GM12878 (cell line): Measurements from ENCODE around the gene RGS2. TPM values are rescaled to one million over a fixed set of nuclear protein-coding genes. Genes with fewer than 3 reads are reported as not detected.

Source experiments
- ATAC-seq: fragments of 200-7000 bp; cut with Tn5 transposase; 3 replicates; pipeline ENCODE4 v1.9.1; 2020; ENCODE audit warnings: mild to moderate bottlenecking, moderate library complexity
- BruUV-seq: library from RNA; stranded (reverse); fragments of 400-500 nt; replicated peaks from 2 replicates; lab custom pipeline; 2021; lab: Mats Ljungman, UMichigan
- CTCF ChIA-PET: fragments of 300-600 bp; sonication (Branson Sonifier 250); formaldehyde crosslinking; extraction: SDS; loops from one replicate; lab custom pipeline; 2021; ENCODE audit warnings: inconsistent platforms; lab: Yijun Ruan, JAX
- POLR2A ChIA-PET: fragments of 350-600 bp; formaldehyde crosslinking; extraction: SDS; loops from one replicate; lab custom pipeline; 2021; ENCODE audit warnings: inconsistent platforms; lab: Charles Lee
- RAD21 ChIA-PET: fragments of 300-600 bp; sonication (Branson Sonifier 250); formaldehyde crosslinking; loops from one replicate; lab custom pipeline; 2023; ENCODE audit warnings: antibody characterized with exemption; ENCODE audit not compliant: unreplicated experiment; lab: Charles Lee
- SMC1A ChIA-PET: fragments of 300-600 bp; sonication (Branson Sonifier 250); formaldehyde crosslinking; loops from one replicate; lab custom pipeline; 2023; ENCODE audit not compliant: unreplicated experiment, uncharacterized antibody; lab: Charles Lee
- DNase-seq: peaks from one replicate; pipeline ENCODE4 v3.0.0-alpha.2; 2011; ENCODE audit warnings: low read depth, low spot score
- FAIRE-seq: peaks from 3 replicates; lab custom pipeline; 2011; peaks lifted over from hg19 to GRCh38; lab: Jason Lieb, UNC
- H2AFZ ChIP-seq: 2 replicates; pipeline ENCODE4 v1.6.0; 2011; ENCODE audit warnings: low read depth, low read length, control low read depth; ENCODE audit not compliant: control insufficient read depth
- H3K27ac ChIP-seq: 2 replicates; pipeline ENCODE4 v1.5.1; 2011; ENCODE audit warnings: control low read depth; ENCODE audit not compliant: control insufficient read depth, insufficient read depth
- H3K27me3 ChIP-seq, 2 experiments: replicated peaks in 1 of 2; 2 replicates each; pipeline versions ENCODE4 v1.6.0 to v1.6.1; 2011; ENCODE audit warnings: low read length in 1 of 2; ENCODE audit not compliant: control insufficient read depth in 2 of 2, insufficient read depth in 2 of 2
- H3K36me3 ChIP-seq, 2 experiments: 2 replicates each; pipeline ENCODE4 v1.5.1; 2011; ENCODE audit warnings: low read length in 1 of 2; ENCODE audit not compliant: control insufficient read depth in 2 of 2, insufficient read depth in 2 of 2
- H3K4me1 ChIP-seq: 2 replicates; pipeline ENCODE4 v1.6.1; 2011; ENCODE audit warnings: mild to moderate bottlenecking, low read length, moderate library complexity, mixed read lengths; ENCODE audit not compliant: control insufficient read depth, insufficient read depth
- H3K4me2 ChIP-seq: 2 replicates; pipeline ENCODE4 v1.6.0; 2011; ENCODE audit warnings: control low read depth; ENCODE audit not compliant: control insufficient read depth, insufficient read depth
- H3K4me3 ChIP-seq: fragments of 200-600 bp; sonication (generic); 2 replicates; pipeline ENCODE4 v1.5.1; 2016
- H3K79me2 ChIP-seq: 2 replicates; pipeline ENCODE4 v1.6.0; 2011; ENCODE audit warnings: low read length; ENCODE audit not compliant: control insufficient read depth, insufficient read depth
- H3K9ac ChIP-seq: 2 replicates; pipeline ENCODE4 v1.8.0; 2011; ENCODE audit warnings: low read length, control low read depth, mixed read lengths; ENCODE audit not compliant: control insufficient read depth, insufficient read depth
- H3K9me3 ChIP-seq: replicated peaks from 3 replicates; pipeline ENCODE4 v1.5.1; 2011; ENCODE audit warnings: mild to moderate bottlenecking, low read length; ENCODE audit not compliant: control insufficient read depth, insufficient read depth
- H4K20me1 ChIP-seq: 2 replicates; pipeline ENCODE4 v1.6.0; 2011; ENCODE audit not compliant: control insufficient read depth, insufficient read depth
- ATF7 ChIP-seq: fragments of 450-650 bp; IDR thresholded peaks from 2 replicates; pipeline ENCODE4 v1.6.1; 2016; ENCODE audit warnings: low read depth, mild to moderate bottlenecking
- BCL11A ChIP-seq: IDR thresholded peaks from 2 replicates; pipeline ENCODE4 v1.6.1; 2011; ENCODE audit warnings: low read depth, low read length
- CHD4 ChIP-seq: fragments of 200-600 bp; sonication (generic); IDR thresholded peaks from 2 replicates; pipeline ENCODE4 v1.6.1; 2016; ENCODE audit warnings: mild to moderate bottlenecking
- CREB1 ChIP-seq: IDR thresholded peaks from 2 replicates; pipeline ENCODE4 v1.6.1; 2012; ENCODE audit warnings: low read depth, mild to moderate bottlenecking, inconsistent platforms
- CTCF ChIP-seq, 3 experiments: IDR thresholded peaks in 2 of 3; conservative IDR thresholded peaks in 1 of 3; 2 replicates each; pipeline ENCODE4 v1.5.1; 2011; ENCODE audit warnings: low read depth in 3 of 3, low read length in 3 of 3, mild to moderate bottlenecking in 3 of 3, control low read depth in 2 of 3, moderate library complexity in 2 of 3, inconsistent platforms in 1 of 3, mixed read lengths in 1 of 3; ENCODE audit not compliant: control insufficient read depth in 2 of 3, insufficient read depth in 1 of 3; ENCODE audit errors: extremely low read depth in 1 of 3
- ESRRA ChIP-seq: IDR thresholded peaks from 2 replicates; pipeline ENCODE4 v1.6.1; 2012; ENCODE audit warnings: mild to moderate bottlenecking, low read length, improper control_type of control experiment
- HCFC1 ChIP-seq: fragments of 150-350 bp; IDR thresholded peaks from 2 replicates; pipeline ENCODE4 v1.6.1; 2014; ENCODE audit warnings: low read length
- MAX ChIP-seq: IDR thresholded peaks from 2 replicates; pipeline ENCODE4 v1.6.1; 2012; ENCODE audit warnings: low read depth, low read length, improper control_type of control experiment
- MXI1 ChIP-seq: fragments of 150-350 bp; IDR thresholded peaks from 2 replicates; pipeline ENCODE4 v1.6.1; 2011; ENCODE audit warnings: low read depth, mild to moderate bottlenecking, inconsistent platforms, low read length, improper control_type of control experiment
- NFYA ChIP-seq: IDR thresholded peaks from 2 replicates; pipeline ENCODE4 v1.6.1; 2011; ENCODE audit warnings: low read depth, mild to moderate bottlenecking, low read length, improper control_type of control experiment, borderline replicate concordance
- NRF1 ChIP-seq: conservative IDR thresholded peaks from 2 replicates; pipeline ENCODE4 v1.6.1; 2011; ENCODE audit warnings: mild to moderate bottlenecking, low read depth, low read length, improper control_type of control experiment
- PRDM15 ChIP-seq: fragments of 450-650 bp; formaldehyde crosslinking; IDR thresholded peaks from 2 replicates; pipeline ENCODE4 v1.4.0; 2020; ENCODE audit warnings: mild to moderate bottlenecking, moderate library complexity
- RAD21 ChIP-seq: IDR thresholded peaks from 2 replicates; pipeline ENCODE4 v1.6.1; 2011; ENCODE audit warnings: mild to moderate bottlenecking, low read depth, low read length, moderate library complexity; ENCODE audit not compliant: insufficient read depth
- RBBP5 ChIP-seq: fragments of 200-600 bp; sonication (generic); conservative IDR thresholded peaks from 2 replicates; pipeline ENCODE4 v1.6.1; 2016
- SIX5 ChIP-seq: IDR thresholded peaks from 2 replicates; pipeline ENCODE4 v1.6.1; 2011; ENCODE audit warnings: mild to moderate bottlenecking, low read depth, low read length, moderate library complexity; ENCODE audit not compliant: severe bottlenecking
- SUPT20H ChIP-seq: IDR thresholded peaks from 2 replicates; pipeline ENCODE4 v1.6.1; 2011; ENCODE audit warnings: low read depth, mild to moderate bottlenecking, low read length, moderate library complexity, borderline replicate concordance; ENCODE audit not compliant: control insufficient read depth
- TARDBP ChIP-seq: IDR thresholded peaks from 2 replicates; pipeline ENCODE4 v1.6.1; 2016; ENCODE audit warnings: borderline replicate concordance
- ZNF622 ChIP-seq: fragments of 450-650 bp; IDR thresholded peaks from 2 replicates; pipeline ENCODE4 v1.6.1; 2017; ENCODE audit warnings: mild to moderate bottlenecking, inconsistent platforms
- WGBS: methylation state at CpG from one replicate; pipeline ENCODE4 v1.1.6; 2016; ENCODE audit warnings: low lambda C conversion rate; ENCODE audit not compliant: insufficient replicate concordance, insufficient coverage; ENCODE audit errors: missing lambda C conversion rate; 5-methylcytosine and 5-hydroxymethylcytosine counted together
- in situ Hi-C: fragments of 300-500 bp; cut with MboI; formaldehyde crosslinking; loops from 9 replicates; pipeline ENCODE4 v1.14.3; 2018; ENCODE audit warnings: mixed read lengths
- intact Hi-C: fragments of 100-400 bp; cut with micrococcal nuclease; formaldehyde crosslinking; loops from one replicate; pipeline ENCODE4 v1.14.2; 2022; ENCODE audit not compliant: unreplicated experiment
- polyA plus RNA-seq, 11 experiments: library from polyadenylated mRNA; depleted of rRNA in 4 of 11; unstranded in 6 of 11; stranded (reverse) in 5 of 11; fragments of >200 nt; fragmentation: Nextera tagmentation in 4 of 11; fragmentation: Illumina TruSeq in 1 of 11; extraction: Ambion mirVana in 4 of 11; extraction: Trizol in 1 of 11; gene quantifications; 1 replicate in 1 of 11; 2 replicates in 10 of 11; pipeline versions ENCODE4 v1.2.1 to v1.2.3, GENCODE V29; 2011 to 2016; ENCODE audit warnings: inconsistent platforms in 2 of 11, missing spikeins in 2 of 11, low read depth in 1 of 11
- total RNA-seq, 4 experiments: library from RNA; depleted of rRNA in 3 of 4; stranded (reverse); fragments of >200 nt in 3 of 4; fragmentation: Illumina TruSeq in 1 of 4; extraction: Trizol in 1 of 4; gene quantifications; 2 replicates each; pipeline versions ENCODE4 v1.2.1 to v1.2.3, GENCODE V29; 2013 to 2021

Gene RGS2
- total and polyA plus RNA-seq, 10 of the 15 experiments (the other 5 are each of a cell fraction or from before 2014, with no cell fraction given): 0.27 to 2.3 (median 0.98) TPM

GRCh38 chr1:192803501-192803900 is 5.3 kb upstream of the RGS2 start (continued):
- TF ChIP-seq MAX: no peak

GRCh38 chr1:192805832-192806323 is 3.0 kb upstream of the RGS2 start:
- ATAC-seq (peak; percentile 31), FAIRE-seq (peak; percentile 41), DNase-seq (no peak)
- Histone ChIP-seq H3K4me1 (peaks cover 11% of the 10 kb centered on the region), H3K27me3 (peaks cover 0 to 5% of the 10 kb centered on the region in 2 experiments; a peak in 2 of 4 replicates), H3K9ac (no peak overlapping the region), H3K27ac (no peak overlapping the region), H4K20me1 (no peaks in the 10 kb centered on the region), H3K4me3 (no peak overlapping the region), H2AFZ (no peak overlapping the region), H3K79me2 (no peaks in the 10 kb centered on the region), H3K9me3 (no peaks in the 10 kb centered on the region), H3K36me3 (no peaks in the 10 kb centered on the region), H3K4me2 (no peak overlapping the region)
- BruUV-seq: no TSS peak
- ChIA-PET POLR2A (no interaction called here), SMC1A (interaction anchor here (0.9 to 13.8 kb wide), 16 partner anchors 10 to 331 kb away, joined by 3 to 114 read pairs (median 8); partner anchors contain the start of gene CDC73), CTCF (interaction anchor here (0.8 to 13.5 kb wide), 20 partner anchors 8 to 338 kb away, joined by 3 to 168 read pairs (median 5); no protein-coding TSS in a partner anchor), RAD21 (interaction anchor here (1.1 to 6.2 kb wide), 7 partner anchors 28 to 330 kb away, joined by 3 to 61 read pairs (median 6); partner anchors contain the start of gene UCHL5)
- WGBS: 24% methylated on average over 2 of the region's 2 CpGs
- intact Hi-C loops (loop anchor here (1.0 to 5.0 kb wide), 2 partner anchors 194 to 213 kb away; no protein-coding TSS in a partner anchor), in situ Hi-C loops (loop anchor here (5.0 kb wide), 1 partner anchor 211 kb away; no protein-coding TSS in a partner anchor)
- TF ChIP-seq TARDBP (no peak), SIX5 (no peak), ZNF622 (no peak), BCL11A (no peak), RAD21 (peak; percentile 76), SUPT20H (no peak), MXI1 (peak; percentile 34; the same call in 1 of the 2 replicates), NRF1 (no peak), RBBP5 (no peak), ESRRA (no peak), ATF7 (peak; percentile 57; the same call in 1 of the 2 replicates), HCFC1 (no peak), PRDM15 (CRISPR knock-in tag) (no peak), NFYA (no peak), CTCF (IDR thresholded peaks at IDR 0.05 in 2 of 3, conservative IDR thresholded peaks at IDR 0.05 in 1 of 3; ENCODE audit: control insufficient read depth in 2 of 3, extremely low read depth in 1 of 3, insufficient read depth in 1 of 3, low read depth in 3 of 3, low read length in 3 of 3) (peak; percentile 49 to 70 (median 50)), CREB1 (no peak), CHD4 (no peak)
